ENCODE measurements around the gene GAST. TPM values are rescaled to one million over a fixed set of nuclear protein-coding genes. Genes with fewer than 3 reads are reported as not detected.
"Not testable (repeated sequence)": the region's sequence is repeated elsewhere in the genome, so short reads cannot be mapped to it uniquely, and the experiment has no call there.

GAST gene
- total RNA-seq, 1 experiment from 2014 or later = not detected

- no peak overlapping the region; a peak in 1 of 7 replicates for H3K27ac Mint-ChIP-seq
- H2BK5ac ChIP-seq (ENCODE audit: insufficient read length, low read length) = no peak overlapping the region
- H3K36me3 Mint-ChIP-seq (ENCODE audit: insufficient read depth in 1 of 3, low read depth in 3 of 3) = 0 out of 7 replicates have a peak, but pooled peaks cover 0 to 3% (median 0%) of the 10 kb centered on the region in 3 experiments
- H3K9ac ChIP-seq (ENCODE audit: extremely low read depth, insufficient read length, low read length) = no peak overlapping the region
- no peak overlapping the region for H2AK5ac ChIP-seq (ENCODE audit: insufficient read length, low read length)
- no peak overlapping the region for H4K8ac ChIP-seq (replicated peaks; ENCODE audit: insufficient read length, low read depth, low read length)
- H4K91ac ChIP-seq (ENCODE audit: insufficient read length, low read depth, low read length) = no peak overlapping the region
- H2AFZ ChIP-seq (ENCODE audit: low read length) = no peak overlapping the region
- H3K23me2 ChIP-seq (ENCODE audit: insufficient read length, low read depth, low read length, poor library complexity, severe bottlenecking) = peaks cover 2% of the 10 kb centered on the region
- no peak overlapping the region for H3K4me2 ChIP-seq (ENCODE audit: insufficient read depth, insufficient read length, low read length)
- no peak overlapping the region for H3T11ph ChIP-seq (ENCODE audit: low read length)
- peaks cover 0 to 7% of the 10 kb centered on the region in 2 experiments; a peak in 2 of 5 replicates for H3K9me3 Mint-ChIP-seq
- no peaks in the 10 kb centered on the region for H3K79me2 ChIP-seq (ENCODE audit: insufficient read depth, low read length)
- peaks cover 8% of the 10 kb centered on the region for H3K27me3 Mint-ChIP-seq (ENCODE audit: low read depth)
- H4K20me1 ChIP-seq (ENCODE audit: control insufficient read depth, insufficient read depth, insufficient read length) = no peaks in the 10 kb centered on the region
- no peaks in the 10 kb centered on the region for H3K9me3 ChIP-seq (ENCODE audit: control insufficient read depth, low read depth, low read length)
- no peak overlapping the region for H3K4ac ChIP-seq (ENCODE audit: low read depth, low read length)
- no peaks in the 10 kb centered on the region for H3K4me1 ChIP-seq (ENCODE audit: insufficient read depth, low read length)
- H3K23ac ChIP-seq (ENCODE audit: insufficient read length, low read depth, low read length) = no peak overlapping the region
- no peak overlapping the region for H3K18ac ChIP-seq (ENCODE audit: insufficient read length, low read depth, low read length)
- no peak overlapping the region for H2BK120ac ChIP-seq (ENCODE audit: low read depth, low read length, poor library complexity, severe bottlenecking)
- no peak overlapping the region for H3K4me3 Mint-ChIP-seq
- no peak overlapping the region for H3K27ac ChIP-seq (ENCODE audit: insufficient read length, low read depth, low read length)
- no peaks in the 10 kb centered on the region for H3K79me1 ChIP-seq (ENCODE audit: insufficient read depth, low read depth, low read length, poor library complexity, severe bottlenecking)
- WGBS (ENCODE audit: extremely low coverage, insufficient read length, low lambda C conversion rate) = no CpG with 5 or more reads among the region's 4 CpGs
- H2BK15ac ChIP-seq (ENCODE audit: low read depth, low read length) = no peak overlapping the region; the same call in 1 of the 2 replicates
- H2BK20ac ChIP-seq (ENCODE audit: low read depth, low read length, poor library complexity, severe bottlenecking) = no peak overlapping the region
- no peak overlapping the region for H4K5ac ChIP-seq (ENCODE audit: insufficient read length, low read depth, low read length)
- H2BK12ac ChIP-seq (ENCODE audit: insufficient read length, low read depth, low read length) = no peak overlapping the region
- no peak for DNase-seq
- peaks cover 18 to 34% of the 10 kb centered on the region in 2 experiments for H3K4me1 Mint-ChIP-seq
- no peaks in the 10 kb centered on the region for H3K27me3 ChIP-seq (ENCODE audit: insufficient read depth, low read length)
- no peak overlapping the region for H3K14ac ChIP-seq (ENCODE audit: insufficient read depth, low read length)
- no peak overlapping the region for H3K56ac ChIP-seq (ENCODE audit: insufficient read length, low read depth, low read length)
- TF ChIP-seq, protein P1, sequence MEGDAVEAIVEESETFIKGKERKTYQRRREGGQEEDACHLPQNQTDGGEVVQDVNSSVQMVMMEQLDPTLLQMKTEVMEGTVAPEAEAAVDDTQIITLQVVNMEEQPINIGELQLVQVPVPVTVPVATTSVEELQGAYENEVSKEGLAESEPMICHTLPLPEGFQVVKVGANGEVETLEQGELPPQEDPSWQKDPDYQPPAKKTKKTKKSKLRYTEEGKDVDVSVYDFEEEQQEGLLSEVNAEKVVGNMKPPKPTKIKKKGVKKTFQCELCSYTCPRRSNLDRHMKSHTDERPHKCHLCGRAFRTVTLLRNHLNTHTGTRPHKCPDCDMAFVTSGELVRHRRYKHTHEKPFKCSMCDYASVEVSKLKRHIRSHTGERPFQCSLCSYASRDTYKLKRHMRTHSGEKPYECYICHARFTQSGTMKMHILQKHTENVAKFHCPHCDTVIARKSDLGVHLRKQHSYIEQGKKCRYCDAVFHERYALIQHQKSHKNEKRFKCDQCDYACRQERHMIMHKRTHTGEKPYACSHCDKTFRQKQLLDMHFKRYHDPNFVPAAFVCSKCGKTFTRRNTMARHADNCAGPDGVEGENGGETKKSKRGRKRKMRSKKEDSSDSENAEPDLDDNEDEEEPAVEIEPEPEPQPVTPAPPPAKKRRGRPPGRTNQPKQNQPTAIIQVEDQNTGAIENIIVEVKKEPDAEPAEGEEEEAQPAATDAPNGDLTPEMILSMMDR (conservative IDR thresholded peaks at IDR 0.05) = no peak
Measured at GRCh38 chr17:41684035-41684434, 28.1 kb upstream of the GAST start.

- not testable (repeated sequence) for H3K4me2 ChIP-seq (ENCODE audit: insufficient read depth, insufficient read length, low read length); H3K79me2 ChIP-seq (ENCODE audit: insufficient read depth, low read length); H3T11ph ChIP-seq (ENCODE audit: low read length); H4K20me1 ChIP-seq (ENCODE audit: control insufficient read depth, insufficient read depth, insufficient read length); H3K27me3 ChIP-seq (ENCODE audit: insufficient read depth, low read length); H3K79me1 ChIP-seq (ENCODE audit: insufficient read depth, low read depth, low read length, poor library complexity, severe bottlenecking); H2AK5ac ChIP-seq (ENCODE audit: insufficient read length, low read length); H3K14ac ChIP-seq (ENCODE audit: insufficient read depth, low read length); H3K9me3 Mint-ChIP-seq; H3K23ac ChIP-seq (ENCODE audit: insufficient read length, low read depth, low read length); DNase-seq; H2BK15ac ChIP-seq (ENCODE audit: low read depth, low read length); H3K23me2 ChIP-seq (ENCODE audit: insufficient read length, low read depth, low read length, poor library complexity, severe bottlenecking); H3K27ac Mint-ChIP-seq; H2BK120ac ChIP-seq (ENCODE audit: low read depth, low read length, poor library complexity, severe bottlenecking); H2AFZ ChIP-seq (ENCODE audit: low read length); H2BK5ac ChIP-seq (ENCODE audit: insufficient read length, low read length); H2BK12ac ChIP-seq (ENCODE audit: insufficient read length, low read depth, low read length); H3K27me3 Mint-ChIP-seq (ENCODE audit: low read depth); H3K4me1 ChIP-seq (ENCODE audit: insufficient read depth, low read length); H3K56ac ChIP-seq (ENCODE audit: insufficient read length, low read depth, low read length); H4K8ac ChIP-seq (replicated peaks; ENCODE audit: insufficient read length, low read depth, low read length); H2BK20ac ChIP-seq (ENCODE audit: low read depth, low read length, poor library complexity, severe bottlenecking); H3K4ac ChIP-seq (ENCODE audit: low read depth, low read length); H3K18ac ChIP-seq (ENCODE audit: insufficient read length, low read depth, low read length); H4K5ac ChIP-seq (ENCODE audit: insufficient read length, low read depth, low read length); H3K9me3 ChIP-seq (ENCODE audit: control insufficient read depth, low read depth, low read length); H3K4me3 Mint-ChIP-seq; H4K91ac ChIP-seq (ENCODE audit: insufficient read length, low read depth, low read length); H3K27ac ChIP-seq (ENCODE audit: insufficient read length, low read depth, low read length); H3K9ac ChIP-seq (ENCODE audit: extremely low read depth, insufficient read length, low read length)
- no CpG with 5 or more reads among the region's 13 CpGs for WGBS (ENCODE audit: extremely low coverage, insufficient read length, low lambda C conversion rate)
- peaks cover 13 to 18% (median 14%) of the 10 kb centered on the region in 3 experiments for H3K36me3 Mint-ChIP-seq (ENCODE audit: insufficient read depth in 1 of 3, low read depth in 3 of 3)
- H3K4me1 Mint-ChIP-seq = peaks cover 15 to 29% of the 10 kb centered on the region in 2 experiments
Measured at GRCh38 chr17:41685753-41686152, 26.4 kb upstream of the GAST start.
